HUES48 (cell line): ENCODE data around the gene PDCD6IP.

Experiments used
- H3K27ac ChIP-seq: one replicate; pipeline ENCODE4 v1.7.0; 2013; ENCODE audit warnings: low read depth, low read length, inconsistent platforms
- H3K27me3 ChIP-seq: 2 replicates; pipeline ENCODE4 v1.6.1; 2013; ENCODE audit warnings: mild to moderate bottlenecking, low read length; ENCODE audit not compliant: control insufficient read depth, insufficient read depth
- H3K36me3 ChIP-seq: 2 replicates; pipeline ENCODE4 v1.6.1; 2013; ENCODE audit warnings: low read length; ENCODE audit not compliant: control insufficient read depth, insufficient read depth
- H3K4me1 ChIP-seq: 2 replicates; pipeline ENCODE4 v1.6.1; 2013; ENCODE audit warnings: mild to moderate bottlenecking, low read length; ENCODE audit not compliant: control insufficient read depth, insufficient read depth
- H3K4me3 ChIP-seq: 2 replicates; pipeline ENCODE4 v1.5.1; 2013; ENCODE audit warnings: mild to moderate bottlenecking, low read depth, low read length
- H3K9ac ChIP-seq: 2 replicates; pipeline ENCODE4 v1.6.1; 2013; ENCODE audit warnings: mild to moderate bottlenecking, low read depth, low read length, moderate library complexity
- H3K9me3 ChIP-seq: 2 replicates; pipeline ENCODE4 v1.6.1; 2013; ENCODE audit warnings: low read length; ENCODE audit not compliant: control insufficient read depth, insufficient read depth

The PDCD6IP gene

DNA sequence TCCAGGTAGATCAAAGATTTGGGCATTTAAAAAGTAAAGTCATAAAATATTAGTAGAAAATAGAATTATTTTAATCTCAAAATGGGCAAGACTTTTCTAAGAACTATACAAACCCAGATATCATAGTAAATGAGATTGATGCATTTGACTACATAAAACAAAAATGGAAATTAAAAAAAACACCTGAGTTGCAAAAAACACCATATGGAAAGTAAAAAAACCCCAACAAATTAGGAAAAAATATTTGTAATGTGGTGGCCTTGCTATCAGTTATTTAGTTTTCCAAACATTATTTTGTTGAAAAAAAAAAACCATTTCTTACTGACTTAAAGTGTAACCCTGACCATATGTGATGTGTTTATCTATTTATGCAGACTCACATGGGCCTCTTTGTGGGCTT, 97.2 kb downstream of the PDCD6IP start:
- no peak overlapping the region for H3K9ac ChIP-seq
- no peaks in the 10 kb centered on the region for H3K36me3 ChIP-seq
- no peaks in the 10 kb centered on the region for H3K27me3 ChIP-seq
- H3K4me3 ChIP-seq: no peak overlapping the region
- H3K9me3 ChIP-seq: no peaks in the 10 kb centered on the region
- no peaks in the 10 kb centered on the region for H3K4me1 ChIP-seq
- no peak overlapping the region for H3K27ac ChIP-seq

DNA sequence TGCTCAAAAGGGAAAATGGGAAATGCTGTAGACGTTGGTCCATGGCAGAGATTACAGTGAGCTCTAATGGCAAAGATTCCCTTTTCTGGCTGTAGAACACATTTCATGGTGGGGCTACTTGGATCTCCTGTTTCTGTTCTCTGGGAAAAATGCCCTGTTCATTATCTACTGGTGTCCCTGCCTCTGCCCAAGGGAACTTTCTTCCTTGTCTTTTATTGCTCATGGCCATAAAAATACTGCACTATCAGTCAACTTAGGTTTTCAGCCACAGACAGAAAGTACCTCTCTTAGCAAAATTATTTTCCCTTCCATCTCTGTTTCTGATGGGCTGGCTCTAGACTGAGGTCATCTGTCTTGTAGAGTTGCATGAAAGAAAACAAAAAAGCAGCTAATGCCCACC, 98.9 kb downstream of the PDCD6IP start:
- Histone ChIP-seq H3K9me3 (no peaks in the 10 kb centered on the region), H3K27ac (no peak overlapping the region), H3K9ac (no peak overlapping the region), H3K27me3 (no peaks in the 10 kb centered on the region), H3K4me1 (no peaks in the 10 kb centered on the region), H3K36me3 (no peaks in the 10 kb centered on the region), H3K4me3 (no peak overlapping the region)

DNA sequence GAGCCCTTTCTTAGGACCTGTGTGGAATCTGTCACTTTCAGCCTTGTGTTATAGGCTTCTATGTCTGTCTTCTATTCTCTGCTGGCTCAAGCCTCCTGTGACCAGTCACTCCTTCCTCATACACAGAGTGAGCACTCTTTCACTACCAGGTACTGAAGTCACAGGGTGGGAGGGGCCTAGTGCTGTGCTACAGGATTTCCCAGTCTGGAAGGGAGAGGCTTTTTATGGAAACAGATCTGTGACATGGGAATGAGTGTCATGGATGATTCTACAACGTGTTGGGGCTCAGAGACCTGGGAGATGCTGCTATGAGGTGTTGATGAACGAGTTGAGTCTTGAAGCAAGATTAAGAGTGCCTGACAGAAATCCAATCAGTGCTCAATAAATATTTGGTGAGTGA, 100.5 kb downstream of the PDCD6IP start:
- Histone ChIP-seq H3K9ac (no peak overlapping the region), H3K9me3 (no peaks in the 10 kb centered on the region), H3K27ac (no peak overlapping the region), H3K4me1 (no peaks in the 10 kb centered on the region), H3K27me3 (no peaks in the 10 kb centered on the region), H3K4me3 (no peak overlapping the region), H3K36me3 (no peaks in the 10 kb centered on the region)

DNA sequence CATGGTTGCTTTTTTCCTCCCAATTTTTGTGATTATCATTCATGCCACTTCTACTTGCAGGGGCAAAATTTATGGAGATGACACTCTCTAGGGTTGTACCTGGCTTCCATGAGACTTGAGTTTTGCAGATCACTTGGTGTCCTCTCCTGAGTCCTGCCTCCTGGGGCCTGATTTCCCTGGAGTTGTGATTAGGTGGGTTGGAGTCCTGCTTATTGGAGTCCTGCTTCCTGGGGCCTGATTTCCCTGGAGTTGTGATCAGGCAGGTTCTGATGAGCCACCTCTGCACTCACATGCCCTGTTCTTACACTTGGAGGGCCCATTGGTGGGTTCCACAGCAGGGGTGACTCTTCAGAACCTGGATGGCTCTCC, 102.0 kb downstream of the PDCD6IP start:
- Histone ChIP-seq H3K9ac (no peak overlapping the region), H3K4me3 (no peak overlapping the region), H3K9me3 (no peaks in the 10 kb centered on the region), H3K27me3 (no peaks in the 10 kb centered on the region), H3K27ac (no peak overlapping the region), H3K4me1 (no peaks in the 10 kb centered on the region), H3K36me3 (no peaks in the 10 kb centered on the region)

DNA sequence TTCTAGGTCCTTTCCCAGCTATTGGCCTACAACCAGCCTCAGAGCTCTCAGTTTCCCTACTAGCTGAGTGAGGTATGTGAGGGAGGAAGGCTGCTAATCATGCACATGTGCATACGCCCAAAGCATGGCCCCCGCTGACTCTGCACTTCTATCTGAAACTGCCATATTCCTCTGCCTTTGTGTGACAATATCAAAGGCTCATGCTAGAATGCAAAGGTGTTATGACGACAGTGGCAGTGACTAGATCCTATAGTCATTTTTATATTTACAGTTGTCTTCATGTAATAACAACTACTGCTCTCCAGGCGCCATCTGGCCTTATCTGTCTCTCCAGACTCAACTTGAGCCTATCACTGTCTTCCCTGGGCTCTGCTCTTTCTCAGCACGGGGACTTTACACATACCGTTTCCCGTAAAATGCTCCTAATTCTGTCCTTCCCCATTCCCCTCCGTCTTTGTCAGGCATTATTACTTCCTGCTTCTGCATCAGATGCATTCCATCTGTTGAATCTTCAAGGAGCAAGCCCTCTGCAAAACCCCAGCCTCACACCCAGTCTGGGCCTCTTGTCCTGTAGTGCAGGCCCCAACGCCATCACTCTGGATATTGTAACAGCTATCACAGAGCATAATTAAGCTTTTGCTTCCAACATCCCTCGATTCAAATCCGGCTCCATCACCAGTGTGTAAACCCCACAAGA, 102.5 kb downstream of the PDCD6IP start:
- Histone ChIP-seq H3K27ac (no peak overlapping the region), H3K36me3 (no peaks in the 10 kb centered on the region), H3K9ac (no peak overlapping the region), H3K4me3 (no peak overlapping the region), H3K4me1 (no peaks in the 10 kb centered on the region), H3K9me3 (no peaks in the 10 kb centered on the region), H3K27me3 (no peaks in the 10 kb centered on the region)

DNA sequence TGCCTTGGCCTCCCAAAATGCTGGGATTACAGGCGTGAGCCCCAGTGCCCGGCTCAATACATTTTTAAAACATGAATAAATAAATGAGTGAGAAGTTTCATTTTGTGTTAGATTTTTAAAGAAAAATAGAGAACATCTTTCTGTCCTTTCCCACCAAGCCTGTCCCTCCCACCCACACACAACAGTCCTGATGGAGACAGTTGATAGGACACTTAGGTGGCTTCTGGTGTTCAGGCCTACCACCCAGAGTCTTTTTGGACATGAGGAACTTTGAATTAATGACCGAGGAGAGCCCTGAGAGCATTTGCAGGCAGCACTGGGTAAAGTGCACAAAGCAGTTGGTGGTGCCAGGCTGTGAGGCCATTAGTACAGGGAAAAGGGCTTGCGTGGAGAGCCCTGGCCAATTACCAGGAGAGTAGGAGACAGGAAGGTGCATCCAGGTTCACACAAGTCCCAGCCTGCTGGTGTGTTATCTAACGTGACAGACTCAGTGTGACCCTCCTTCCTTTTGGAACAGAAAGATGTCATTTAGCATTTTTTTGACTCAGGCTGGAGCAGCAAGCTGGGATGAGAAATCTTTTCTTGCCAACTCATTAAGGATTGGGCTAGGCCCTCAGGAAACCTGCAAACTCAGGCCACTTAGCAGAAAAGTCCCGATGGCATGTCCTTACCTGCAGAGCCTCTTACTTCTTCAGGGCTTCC, 103.6 kb downstream of the PDCD6IP start:
- Histone ChIP-seq H3K4me1 (no peaks in the 10 kb centered on the region), H3K27ac (no peak overlapping the region), H3K4me3 (no peak overlapping the region), H3K9me3 (no peaks in the 10 kb centered on the region), H3K36me3 (no peaks in the 10 kb centered on the region), H3K9ac (no peak overlapping the region), H3K27me3 (no peaks in the 10 kb centered on the region)

DNA sequence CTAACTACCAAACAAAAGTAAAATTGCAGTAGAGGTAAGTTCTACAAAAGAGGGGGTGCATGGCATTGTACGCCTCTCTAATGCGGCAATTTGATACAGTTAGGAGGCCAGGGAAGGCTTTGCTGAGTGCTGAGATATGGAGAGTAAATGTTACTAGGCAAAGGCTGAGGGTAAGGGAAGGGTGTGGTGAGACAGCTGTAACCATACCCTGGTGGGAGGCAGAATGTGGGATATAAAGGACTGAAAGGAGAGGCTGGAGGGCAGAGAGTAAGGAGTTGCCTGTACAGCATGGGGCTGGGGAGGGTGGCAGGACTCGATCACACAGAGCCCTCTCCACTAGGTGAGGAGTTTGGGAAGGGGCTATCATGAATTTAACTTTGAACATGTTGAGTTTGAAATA, 106.3 kb downstream of the PDCD6IP start:
- no peaks in the 10 kb centered on the region for H3K9me3 ChIP-seq
- H3K27me3 ChIP-seq: no peaks in the 10 kb centered on the region
- no peaks in the 10 kb centered on the region for H3K36me3 ChIP-seq
- H3K27ac ChIP-seq: no peak overlapping the region
- H3K4me3 ChIP-seq: no peak overlapping the region
- no peak overlapping the region for H3K9ac ChIP-seq
- H3K4me1 ChIP-seq: no peaks in the 10 kb centered on the region

DNA sequence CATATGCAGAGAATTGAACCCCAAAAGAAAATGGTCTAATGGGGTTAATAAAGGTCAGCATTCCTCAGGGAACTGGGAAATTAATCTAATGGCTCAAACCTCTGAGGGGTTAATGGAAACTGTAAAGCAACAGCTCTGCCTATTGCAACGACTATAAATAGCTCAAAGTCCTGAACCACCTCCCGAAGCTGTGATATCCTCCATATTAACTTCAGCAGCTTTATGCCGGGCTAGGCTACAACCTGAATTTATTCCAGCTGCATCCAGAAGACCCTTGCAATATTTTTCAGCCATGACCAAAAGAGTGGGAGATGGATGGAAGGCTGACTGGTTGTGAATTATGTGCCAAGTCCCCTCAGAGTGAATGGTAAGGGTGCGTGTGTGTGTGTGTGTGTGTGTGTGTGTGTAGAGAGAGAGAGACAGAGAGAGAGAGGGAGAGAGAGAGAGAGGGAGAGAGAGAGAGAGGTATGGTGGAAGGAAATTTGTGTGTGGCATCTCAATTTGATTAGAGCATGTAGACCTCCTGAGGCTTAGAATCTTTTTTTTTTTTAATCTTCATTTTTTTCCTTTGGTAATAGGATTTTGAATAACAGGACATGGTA, 109.9 kb downstream of the PDCD6IP start:
- Histone ChIP-seq H3K4me3 (no peak overlapping the region), H3K27me3 (no peaks in the 10 kb centered on the region), H3K9ac (no peak overlapping the region), H3K36me3 (no peaks in the 10 kb centered on the region), H3K4me1 (no peaks in the 10 kb centered on the region), H3K9me3 (no peaks in the 10 kb centered on the region), H3K27ac (no peak overlapping the region)

DNA sequence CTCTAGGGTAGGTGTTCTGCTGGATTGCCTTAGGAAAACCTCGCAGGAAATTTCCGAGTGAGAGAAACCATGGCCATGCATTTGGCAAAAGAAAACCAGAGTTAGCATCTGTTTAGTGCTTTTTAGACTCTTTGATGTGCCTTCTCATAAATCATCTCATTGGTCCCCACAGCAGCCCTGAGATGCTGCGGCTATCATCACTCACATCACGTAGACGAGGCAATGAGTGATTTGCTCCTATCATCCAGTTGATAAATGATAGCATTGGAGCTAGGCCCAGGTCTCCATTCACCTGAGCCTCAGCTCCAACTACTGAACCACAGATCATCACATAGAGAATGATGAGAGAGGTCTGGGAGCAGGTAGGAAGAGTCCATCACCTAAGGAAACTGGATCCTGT, 111.1 kb downstream of the PDCD6IP start:
- H3K4me3 ChIP-seq: no peak overlapping the region
- no peak overlapping the region for H3K27ac ChIP-seq
- no peaks in the 10 kb centered on the region for H3K9me3 ChIP-seq
- no peaks in the 10 kb centered on the region for H3K27me3 ChIP-seq
- no peaks in the 10 kb centered on the region for H3K4me1 ChIP-seq
- H3K9ac ChIP-seq: no peak overlapping the region
- no peaks in the 10 kb centered on the region for H3K36me3 ChIP-seq

DNA sequence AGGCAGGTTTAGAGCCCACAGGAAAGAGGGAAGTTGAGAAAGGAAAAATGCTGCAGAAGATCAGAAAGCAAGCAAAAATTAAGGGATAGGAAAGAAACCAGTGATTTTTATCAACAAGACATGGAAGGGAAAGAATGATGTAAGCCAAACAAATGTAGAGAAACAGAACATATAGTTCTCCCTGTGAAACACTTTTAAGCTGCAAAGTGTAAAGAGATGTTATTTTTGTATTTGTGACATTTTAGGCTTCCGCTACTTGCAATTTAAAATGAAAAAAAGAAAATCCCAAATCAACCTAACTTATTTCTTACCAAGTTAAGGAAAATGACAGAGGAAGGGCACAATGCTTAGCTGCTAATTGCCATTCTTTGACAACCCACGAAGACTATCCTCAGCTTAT, 111.6 kb downstream of the PDCD6IP start:
- no peak overlapping the region for H3K4me3 ChIP-seq
- no peak overlapping the region for H3K27ac ChIP-seq
- H3K36me3 ChIP-seq: no peaks in the 10 kb centered on the region
- no peaks in the 10 kb centered on the region for H3K27me3 ChIP-seq
- H3K9me3 ChIP-seq: no peaks in the 10 kb centered on the region
- no peak overlapping the region for H3K9ac ChIP-seq
- no peaks in the 10 kb centered on the region for H3K4me1 ChIP-seq

DNA sequence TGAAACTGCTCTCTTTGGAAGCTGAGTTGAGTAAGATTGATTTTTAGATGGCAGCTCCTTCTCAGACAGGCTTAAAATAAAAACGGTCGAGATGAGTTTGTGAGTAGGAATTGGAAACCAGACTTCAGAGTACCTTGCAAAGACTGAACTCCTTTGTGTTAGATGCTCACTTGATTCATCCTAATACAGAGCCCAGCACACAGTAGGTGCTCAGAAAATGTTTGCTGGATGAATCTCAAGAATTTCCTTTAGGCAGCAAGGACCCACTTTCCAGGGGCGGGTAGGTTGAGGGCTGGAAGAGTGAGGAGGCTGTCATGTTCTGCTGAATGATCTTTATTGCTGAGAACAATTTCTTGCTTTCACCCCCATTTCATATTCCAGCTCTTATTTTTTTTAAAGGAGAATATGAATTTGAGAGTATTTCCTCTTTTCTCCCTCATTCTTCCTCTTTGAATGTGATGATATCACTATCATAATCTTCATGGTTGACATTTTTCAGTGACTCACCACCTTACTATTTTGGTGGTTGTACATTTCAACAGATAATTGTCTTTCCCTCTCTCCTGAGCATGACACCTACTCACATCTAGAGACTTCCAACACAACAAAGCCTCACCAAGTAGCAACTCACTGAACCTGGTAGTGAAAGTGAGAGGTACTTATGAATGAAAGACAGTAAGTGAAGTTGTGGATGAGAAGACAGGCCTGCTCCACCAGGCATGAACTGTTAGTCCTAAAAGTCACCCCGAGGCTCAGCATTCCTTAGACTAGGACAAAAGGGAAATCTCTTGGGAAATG, 113.3 kb downstream of the PDCD6IP start:
- Histone ChIP-seq H3K9me3 (no peaks in the 10 kb centered on the region), H3K4me1 (no peaks in the 10 kb centered on the region), H3K4me3 (no peak overlapping the region), H3K9ac (no peak overlapping the region), H3K27me3 (no peaks in the 10 kb centered on the region), H3K36me3 (no peaks in the 10 kb centered on the region), H3K27ac (no peak overlapping the region)
